Measurements from ENCODE around the gene PTPRE.

- no peak for TF ChIP-seq EP300 (IDR thresholded peaks at IDR 0.05)
- TF ChIP-seq, protein P1, sequence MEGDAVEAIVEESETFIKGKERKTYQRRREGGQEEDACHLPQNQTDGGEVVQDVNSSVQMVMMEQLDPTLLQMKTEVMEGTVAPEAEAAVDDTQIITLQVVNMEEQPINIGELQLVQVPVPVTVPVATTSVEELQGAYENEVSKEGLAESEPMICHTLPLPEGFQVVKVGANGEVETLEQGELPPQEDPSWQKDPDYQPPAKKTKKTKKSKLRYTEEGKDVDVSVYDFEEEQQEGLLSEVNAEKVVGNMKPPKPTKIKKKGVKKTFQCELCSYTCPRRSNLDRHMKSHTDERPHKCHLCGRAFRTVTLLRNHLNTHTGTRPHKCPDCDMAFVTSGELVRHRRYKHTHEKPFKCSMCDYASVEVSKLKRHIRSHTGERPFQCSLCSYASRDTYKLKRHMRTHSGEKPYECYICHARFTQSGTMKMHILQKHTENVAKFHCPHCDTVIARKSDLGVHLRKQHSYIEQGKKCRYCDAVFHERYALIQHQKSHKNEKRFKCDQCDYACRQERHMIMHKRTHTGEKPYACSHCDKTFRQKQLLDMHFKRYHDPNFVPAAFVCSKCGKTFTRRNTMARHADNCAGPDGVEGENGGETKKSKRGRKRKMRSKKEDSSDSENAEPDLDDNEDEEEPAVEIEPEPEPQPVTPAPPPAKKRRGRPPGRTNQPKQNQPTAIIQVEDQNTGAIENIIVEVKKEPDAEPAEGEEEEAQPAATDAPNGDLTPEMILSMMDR (IDR thresholded peaks at IDR 0.05) = no peak
Observed at GRCh38 chr10:127940866-127941640, 34.1 kb downstream of the PTPRE start.
